Neutrophil (primary cell): Measurements from ENCODE around the gene FAF1.
"Not testable (repeated sequence)": the region's sequence is repeated elsewhere in the genome, so short reads cannot be mapped to it uniquely, and the experiment has no call there.

Experiments used
- H3K27ac ChIP-seq: fragments of 200-600 bp; sonication (generic); 2 replicates; pipeline ENCODE4 v1.5.1; 2016; ENCODE audit warnings: mild to moderate bottlenecking, moderate library complexity
- H3K27me3 ChIP-seq: fragments of 200-600 bp; sonication (generic); 2 replicates; pipeline ENCODE4 v1.6.0; 2016; ENCODE audit warnings: mild to moderate bottlenecking
- H3K36me3 ChIP-seq: fragments of 200-600 bp; sonication (generic); 2 replicates; pipeline ENCODE4 v1.5.1; 2017
- H3K4me1 ChIP-seq, 2 experiments: fragments of 200-600 bp in 1 of 2; sonication (generic) in 1 of 2; 1 replicate in 1 of 2; 2 replicates in 1 of 2; pipeline versions ENCODE4 v1.5.1 to v1.6.1; 2013 to 2016; ENCODE audit warnings: low read depth in 1 of 2, low read length in 1 of 2, mild to moderate bottlenecking in 1 of 2, moderate library complexity in 1 of 2; ENCODE audit not compliant: control insufficient read depth in 1 of 2, insufficient read depth in 1 of 2
- H3K4me3 ChIP-seq, 2 experiments: fragments of 200-600 bp in 1 of 2; sonication (generic) in 1 of 2; 1 replicate in 1 of 2; 2 replicates in 1 of 2; pipeline ENCODE4 v1.5.1; 2013 to 2016; ENCODE audit warnings: low read depth in 1 of 2, low read length in 1 of 2, mild to moderate bottlenecking in 1 of 2, moderate library complexity in 1 of 2
- H3K9me3 ChIP-seq: fragments of 200-600 bp; sonication (generic); 2 replicates; pipeline ENCODE4 v1.5.1; 2016
- TF ChIP-seq, protein P1 (sequence below): fragments of 200-600 bp; sonication (generic); IDR thresholded peaks from 2 replicates; pipeline ENCODE4 v1.5.1; 2016; ENCODE audit warnings: antibody characterized with exemption

The FAF1 gene

DNA sequence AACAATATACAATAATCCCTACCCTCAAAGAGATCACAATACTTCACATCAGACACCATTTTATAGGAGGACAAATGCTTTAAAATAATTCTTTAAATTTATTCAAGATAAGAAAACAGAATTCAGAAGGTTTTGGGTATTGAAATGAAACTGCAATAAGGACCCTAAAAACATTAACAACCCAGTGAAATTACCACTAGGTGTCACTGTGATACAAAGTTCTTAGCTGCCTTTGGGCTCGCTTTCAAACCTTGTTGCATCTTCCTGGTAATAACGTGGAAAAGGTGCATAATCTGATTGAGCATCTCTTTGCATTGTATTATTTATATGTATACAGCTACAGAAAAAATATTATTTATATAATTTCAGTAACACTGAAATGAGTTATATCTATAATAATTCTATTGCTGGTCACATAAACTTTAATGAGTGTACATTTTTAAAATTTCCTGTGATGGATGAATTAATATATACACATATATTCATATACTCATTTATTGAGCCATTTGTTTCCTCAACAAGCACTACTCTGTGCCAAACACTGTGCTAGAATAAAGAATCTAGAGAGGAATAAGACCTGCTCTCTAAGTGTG lies 185.2 kb downstream of the FAF1 start:
- Histone ChIP-seq H3K36me3 (no peaks in the 10 kb centered on the region), H3K27ac (no peak overlapping the region), H3K4me1 (no peaks in the 10 kb centered on the region), H3K9me3 (no peaks in the 10 kb centered on the region), H3K27me3 (no peaks in the 10 kb centered on the region), H3K4me3 (no peak overlapping the region)
- TF ChIP-seq, protein P1, sequence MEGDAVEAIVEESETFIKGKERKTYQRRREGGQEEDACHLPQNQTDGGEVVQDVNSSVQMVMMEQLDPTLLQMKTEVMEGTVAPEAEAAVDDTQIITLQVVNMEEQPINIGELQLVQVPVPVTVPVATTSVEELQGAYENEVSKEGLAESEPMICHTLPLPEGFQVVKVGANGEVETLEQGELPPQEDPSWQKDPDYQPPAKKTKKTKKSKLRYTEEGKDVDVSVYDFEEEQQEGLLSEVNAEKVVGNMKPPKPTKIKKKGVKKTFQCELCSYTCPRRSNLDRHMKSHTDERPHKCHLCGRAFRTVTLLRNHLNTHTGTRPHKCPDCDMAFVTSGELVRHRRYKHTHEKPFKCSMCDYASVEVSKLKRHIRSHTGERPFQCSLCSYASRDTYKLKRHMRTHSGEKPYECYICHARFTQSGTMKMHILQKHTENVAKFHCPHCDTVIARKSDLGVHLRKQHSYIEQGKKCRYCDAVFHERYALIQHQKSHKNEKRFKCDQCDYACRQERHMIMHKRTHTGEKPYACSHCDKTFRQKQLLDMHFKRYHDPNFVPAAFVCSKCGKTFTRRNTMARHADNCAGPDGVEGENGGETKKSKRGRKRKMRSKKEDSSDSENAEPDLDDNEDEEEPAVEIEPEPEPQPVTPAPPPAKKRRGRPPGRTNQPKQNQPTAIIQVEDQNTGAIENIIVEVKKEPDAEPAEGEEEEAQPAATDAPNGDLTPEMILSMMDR = peak; percentile 27

GRCh38 chr1:50766688-50767087 lies 193.4 kb downstream of the FAF1 start:
- Histone ChIP-seq H3K27ac (no peak overlapping the region), H3K4me3 (no peak overlapping the region), H3K9me3 (no peaks in the 10 kb centered on the region), H3K36me3 (no peaks in the 10 kb centered on the region), H3K27me3 (no peaks in the 10 kb centered on the region), H3K4me1 (no peaks in the 10 kb centered on the region)
- TF ChIP-seq, protein P1 = no peak

GRCh38 chr1:50756543-50756942 lies 203.5 kb downstream of the FAF1 start:
- H3K27ac ChIP-seq, H3K4me3 ChIP-seq, H3K4me1 ChIP-seq, H3K36me3 ChIP-seq, H3K9me3 ChIP-seq, H3K27me3 ChIP-seq: not testable (repeated sequence)

GRCh38 chr1:50754764-50755163 lies 205.3 kb downstream of the FAF1 start:
- not testable (repeated sequence) for H3K4me1 ChIP-seq, H3K9me3 ChIP-seq

GRCh38 chr1:50750021-50750619 lies 209.9 kb downstream of the FAF1 start:
- peaks cover 3% of the 10 kb centered on the region for H3K36me3 ChIP-seq
- no peak overlapping the region for H3K4me3 ChIP-seq
- no peak overlapping the region for H3K27ac ChIP-seq
- H3K9me3 ChIP-seq = no peaks in the 10 kb centered on the region
- no peaks in the 10 kb centered on the region for H3K4me1 ChIP-seq
- TF ChIP-seq, protein P1 = no peak
- H3K27me3 ChIP-seq = no peaks in the 10 kb centered on the region

More at GRCh38 chr1:50754764-50755163, 205.3 kb downstream of the FAF1 start:
- not testable (repeated sequence) for H3K36me3 ChIP-seq, H3K27ac ChIP-seq, H3K27me3 ChIP-seq, H3K4me3 ChIP-seq

DNA sequence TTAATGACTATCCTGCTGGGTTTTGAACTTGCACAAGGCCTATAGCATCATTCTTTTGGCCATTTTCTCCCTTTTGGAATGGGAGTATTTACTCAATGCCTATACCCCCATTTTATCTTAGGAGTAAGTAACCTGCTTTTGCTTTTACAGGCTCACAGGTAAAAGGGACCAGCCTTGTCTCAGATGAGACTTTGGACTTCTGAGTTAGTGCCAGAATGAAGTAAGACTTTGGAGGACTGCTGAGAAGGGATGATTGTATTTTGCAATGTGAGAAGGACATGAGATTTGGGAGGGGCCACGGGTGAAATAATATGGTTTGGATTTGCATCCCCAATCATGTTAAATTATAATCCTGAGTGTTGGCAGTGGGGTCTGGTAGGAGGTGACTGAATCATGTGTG lies 212.7 kb downstream of the FAF1 start:
- no peaks in the 10 kb centered on the region for H3K9me3 ChIP-seq
- H3K4me1 ChIP-seq = no peaks in the 10 kb centered on the region
- no peak overlapping the region for H3K4me3 ChIP-seq
- no peaks in the 10 kb centered on the region for H3K27me3 ChIP-seq
- TF ChIP-seq, protein P1 = no peak
- H3K27ac ChIP-seq = no peak overlapping the region
- H3K36me3 ChIP-seq = peaks cover 12% of the 10 kb centered on the region
